Right lung (tissue), 5 donors: ENCODE measurements around the gene GPR162. TPM values are rescaled to one million over a fixed set of nuclear protein-coding genes. Genes with fewer than 3 reads are reported as not detected.

Source experiments
- DNase-seq, 2 donors: peaks; one replicate each; pipeline ENCODE4 v3.0.0-alpha.2; 2013
- polyA plus RNA-seq, 5 donors: library from polyadenylated mRNA; unstranded; fragments of 120-200 nt; gene quantifications; one replicate each; pipeline versions ENCODE4 v1.2.1 to v1.2.3, GENCODE V29; 2013; ENCODE audit warnings: inconsistent platforms in 1 of 5, low replicate concordance in 1 of 5; ENCODE audit not compliant: insufficient read length in 5 of 5, insufficient read depth in 1 of 5

The GPR162 gene
- polyA plus RNA-seq, 5 donors: 7.1 to 17.0 (median 12.1) TPM

- DNase-seq: no peak
Measured at GRCh38 chr12:6822426-6823135, 960 bp downstream of the GPR162 start.

- DNase-seq: no peak
Measured at GRCh38 chr12:6823182-6824084, 1.8 kb downstream of the GPR162 start.

GRCh38 chr12:6824085-6824775 is 2.6 kb downstream of the GPR162 start:
- no peak for DNase-seq

- DNase-seq: no peak
Measured at GRCh38 chr12:6824901-6825381, 3.3 kb downstream of the GPR162 start.

GRCh38 chr12:6825398-6826124 is 3.9 kb downstream of the GPR162 start:
- DNase-seq: peak; percentile 77 to 86

- no peak for DNase-seq
Measured at GRCh38 chr12:6826125-6826733, 4.6 kb downstream of the GPR162 start.

- DNase-seq: no peak
Measured at GRCh38 chr12:6826734-6827436, 5.3 kb downstream of the GPR162 start.

GRCh38 chr12:6827437-6827911 is 5.9 kb downstream of the GPR162 start:
- peak in 1 of 2 donors; percentile 54 for DNase-seq

- peak; percentile 47 to 55 for DNase-seq
Measured at GRCh38 chr12:6827982-6828780, 6.6 kb downstream of the GPR162 start, which contains the start of gene P3H3. Gene P3H3 (plus strand): TSS chr12:6828407. CDS start chr12:6828441, 34 bp downstream.

- DNase-seq: peak; percentile 37 to 54
Measured at GRCh38 chr12:6828781-6829535, 7.3 kb downstream of the GPR162 start.

- DNase-seq: no peak
Measured at GRCh38 chr12:6829536-6830220, 8.1 kb downstream of the GPR162 start.

GRCh38 chr12:6830286-6830890 is 8.8 kb downstream of the GPR162 start:
- DNase-seq: no peak

- DNase-seq: no peak
Measured at GRCh38 chr12:6830999-6831398, 9.4 kb downstream of the GPR162 start.

GRCh38 chr12:6831450-6831995 is 9.9 kb downstream of the GPR162 start:
- no peak for DNase-seq

- no peak for DNase-seq
Measured at GRCh38 chr12:6832125-6832524, 10.5 kb downstream of the GPR162 start.

- no peak for DNase-seq
Measured at GRCh38 chr12:6833189-6833890, 11.7 kb downstream of the GPR162 start.
